ENCODE data around the gene RNF111.
"Not testable (repeated sequence)": the region's sequence is repeated elsewhere in the genome, so short reads cannot be mapped to it uniquely, and the experiment has no call there.

Gene RNF111

DNA sequence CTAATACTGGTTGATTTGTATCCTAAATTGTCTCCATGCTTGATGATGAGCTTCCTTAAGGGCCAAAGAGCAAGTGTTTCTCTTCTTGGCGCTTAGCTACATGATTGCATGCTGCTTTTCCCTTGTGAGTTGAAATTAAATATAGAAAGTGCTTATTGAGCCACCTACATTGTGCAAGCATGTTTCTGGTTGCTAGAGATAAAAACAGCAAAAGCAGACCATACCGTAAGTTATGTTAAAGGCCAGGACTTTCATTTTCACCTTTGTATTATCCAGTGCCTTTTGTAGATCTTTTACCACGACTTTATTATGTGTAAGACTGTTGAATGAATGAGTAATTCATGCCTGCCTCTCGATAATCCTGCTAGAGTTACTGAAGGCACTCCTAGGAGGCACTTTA, 75.6 kb downstream of the RNF111 start:
- DNase-seq = no peak

DNA sequence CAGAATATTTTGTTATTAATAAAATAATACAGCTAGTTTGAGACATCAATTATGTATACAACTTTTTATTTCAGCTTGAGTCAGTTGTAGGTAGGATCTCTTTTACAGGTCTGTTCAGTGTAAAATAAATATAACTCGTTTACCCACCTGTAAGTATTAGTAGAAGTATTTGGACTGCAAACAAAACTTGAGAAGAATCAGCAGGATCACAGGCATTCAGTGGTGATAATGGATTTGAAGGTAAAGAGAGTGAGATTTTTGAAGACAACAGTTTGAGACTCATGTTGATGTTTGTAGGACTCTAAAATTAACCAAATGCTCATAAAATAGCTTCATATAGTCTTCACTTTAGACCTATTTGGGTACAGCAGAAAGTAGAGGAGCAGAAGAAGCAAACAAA, 82.0 kb downstream of the RNF111 start:
- DNase-seq = no peak

DNA sequence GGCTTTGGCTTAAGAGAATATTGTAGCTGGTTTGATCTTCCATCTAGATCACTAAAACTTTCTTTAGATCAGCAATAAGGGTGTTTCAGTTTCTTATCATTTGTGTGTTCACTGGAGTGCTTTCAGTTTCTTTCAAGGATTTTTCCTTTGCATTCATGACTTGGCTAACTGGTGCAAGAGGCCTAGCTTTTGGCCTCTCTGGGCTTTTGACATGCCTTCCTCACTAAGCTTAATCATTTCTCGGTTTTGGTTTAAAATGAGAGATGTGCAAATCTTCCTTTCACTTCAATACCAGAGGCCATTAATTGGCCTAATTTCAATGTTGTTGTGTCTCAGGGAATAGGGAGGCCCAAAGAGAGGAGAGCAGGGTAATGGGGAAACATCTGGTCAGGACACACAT, 87.1 kb downstream of the RNF111 start:
- DNase-seq = no peak

DNA sequence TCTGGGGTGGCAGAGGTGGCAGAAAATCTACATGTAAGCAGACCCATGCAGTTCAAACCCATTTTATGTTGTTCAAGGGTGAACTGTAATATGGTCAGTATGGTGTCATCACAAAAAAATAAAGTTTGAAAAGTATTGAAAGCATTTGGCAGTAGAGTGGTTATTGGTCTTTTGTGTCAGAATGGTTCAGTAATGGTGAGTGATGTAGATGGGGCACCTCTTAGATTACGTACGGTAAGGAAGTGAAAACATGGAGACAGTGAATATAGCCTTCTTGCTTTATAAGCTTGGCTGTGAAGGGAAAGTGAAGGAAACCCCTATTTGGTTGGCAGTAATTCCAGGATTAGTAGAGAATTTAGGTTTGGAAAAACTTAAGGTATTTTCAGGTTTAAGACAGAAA, 100.3 kb downstream of the RNF111 start:
- DNase-seq = no peak

DNA sequence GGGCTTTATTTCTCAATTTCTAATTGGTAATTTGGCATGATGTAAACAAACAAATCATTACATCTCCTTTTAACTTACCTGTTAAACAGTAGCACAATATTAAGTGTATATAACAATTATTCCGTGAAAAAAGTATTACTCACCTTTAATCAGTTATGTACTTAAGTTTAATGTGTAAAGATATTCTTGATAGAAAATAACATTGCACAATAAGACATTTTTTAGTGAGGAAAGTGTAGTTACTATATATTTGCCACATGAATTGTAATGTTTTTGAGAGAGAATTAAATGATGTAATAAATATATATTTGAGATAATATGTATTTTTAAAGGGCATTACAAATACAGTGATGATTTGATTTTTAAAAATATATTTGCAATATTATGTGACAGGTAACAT, 106.6 kb downstream of the RNF111 start:
- DNase-seq = no peak

DNA sequence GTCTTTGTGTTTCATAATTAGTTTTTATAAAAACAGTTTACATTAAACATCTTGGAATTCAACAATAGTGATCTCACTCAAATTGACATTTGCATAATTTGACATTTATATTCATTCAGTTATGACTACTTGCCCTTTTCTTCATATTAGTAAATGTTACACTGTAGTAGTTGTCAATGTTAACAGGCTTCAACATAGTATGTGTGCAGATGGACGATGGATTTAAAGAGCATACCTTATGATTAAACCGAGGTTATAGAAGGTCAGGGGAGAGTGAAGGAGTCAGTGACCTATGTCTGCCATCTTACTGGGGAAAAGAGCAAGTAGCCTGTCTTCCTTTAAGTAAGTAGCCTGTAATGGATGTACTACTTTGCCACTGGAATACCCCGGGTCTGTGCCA, 109.0 kb downstream of the RNF111 start:
- DNase-seq = no peak

DNA sequence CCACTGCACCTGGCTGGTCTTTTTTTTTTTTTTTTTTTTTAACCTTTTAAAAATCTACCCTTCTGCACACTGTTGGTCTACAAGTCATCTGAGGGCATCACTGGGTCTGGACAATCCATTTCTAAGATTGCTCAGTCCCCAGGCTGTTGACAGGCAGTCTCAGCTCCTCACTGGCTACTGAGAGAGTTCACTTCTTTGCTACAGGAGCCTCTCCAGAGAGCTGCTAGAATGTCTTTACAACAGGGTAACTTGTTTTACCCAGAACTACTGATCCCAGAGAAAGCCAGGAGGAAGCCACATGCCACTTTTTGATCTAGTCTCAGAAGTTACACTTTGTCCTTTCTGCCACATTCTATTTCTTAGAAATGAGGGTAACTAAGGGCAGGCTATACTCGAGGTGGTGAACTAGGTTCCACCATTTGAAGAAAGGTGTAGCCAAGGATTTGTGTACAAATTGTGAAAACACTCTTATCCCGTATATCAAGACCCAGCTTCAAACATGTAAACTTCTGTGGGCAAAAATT, 111.8 kb downstream of the RNF111 start:
- no peak for DNase-seq

DNA sequence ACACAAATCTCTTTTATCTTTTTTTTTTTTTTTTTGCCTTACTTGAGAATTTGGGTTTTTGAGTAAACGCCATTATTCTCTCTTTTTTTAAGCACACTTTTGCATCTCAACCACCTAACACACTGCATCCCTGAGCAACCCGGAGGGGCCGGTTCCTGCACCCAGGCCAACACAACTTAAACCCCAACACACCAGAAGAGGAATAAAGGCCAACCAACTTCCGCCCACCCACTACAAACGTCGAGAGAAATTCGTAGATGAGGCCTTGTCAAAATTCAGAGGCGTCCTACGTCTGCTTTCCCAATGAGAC, 117.1 kb downstream of the RNF111 start:
- DNase-seq = peak; percentile 3

DNA sequence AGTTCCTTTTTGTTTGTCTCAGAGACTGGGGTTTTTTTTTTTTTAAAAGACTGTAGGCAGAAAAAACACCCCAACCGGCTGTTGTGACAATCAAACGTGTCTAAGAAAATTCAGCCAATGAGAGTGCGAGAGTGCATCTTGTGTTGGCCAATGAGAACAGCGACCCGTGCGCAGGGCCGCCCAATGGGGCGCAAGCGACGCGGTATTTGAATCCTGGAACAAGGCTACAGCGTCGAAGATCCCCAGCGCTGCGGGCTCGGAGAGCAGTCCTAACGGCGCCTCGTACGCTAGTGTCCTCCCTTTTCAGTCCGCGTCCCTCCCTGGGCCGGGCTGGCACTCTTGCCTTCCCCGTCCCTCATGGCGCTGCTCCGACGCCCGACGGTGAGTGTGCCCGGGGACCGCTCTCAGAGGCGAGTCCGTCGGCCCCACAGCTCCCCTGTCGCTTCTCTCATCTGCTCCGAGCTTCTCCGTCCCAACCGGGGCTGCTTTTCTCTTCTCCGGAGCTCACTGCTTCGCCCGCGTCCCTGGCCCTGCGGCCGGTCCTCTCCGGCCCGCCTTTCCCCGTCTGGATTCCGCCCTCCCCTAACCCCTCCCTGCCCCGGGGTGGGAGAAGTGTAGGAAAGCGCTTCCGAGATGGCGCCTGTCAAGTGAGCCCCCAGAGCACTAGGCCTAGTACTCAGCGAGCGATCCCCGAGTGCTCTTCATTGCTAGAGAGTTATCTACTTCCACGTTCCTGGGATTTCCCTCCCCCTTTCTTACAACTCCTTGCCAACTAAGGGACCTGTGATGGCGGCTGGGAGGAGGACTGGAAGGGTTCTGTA, 117.7 kb downstream of the RNF111 start, which contains the start of gene CCNB2:
CCNB2 (plus strand) TSS at position 235 of the 821 bp plus-strand sequence; CDS start at position 358, 123 bp downstream.
- peak; percentile 66 for DNase-seq

DNA sequence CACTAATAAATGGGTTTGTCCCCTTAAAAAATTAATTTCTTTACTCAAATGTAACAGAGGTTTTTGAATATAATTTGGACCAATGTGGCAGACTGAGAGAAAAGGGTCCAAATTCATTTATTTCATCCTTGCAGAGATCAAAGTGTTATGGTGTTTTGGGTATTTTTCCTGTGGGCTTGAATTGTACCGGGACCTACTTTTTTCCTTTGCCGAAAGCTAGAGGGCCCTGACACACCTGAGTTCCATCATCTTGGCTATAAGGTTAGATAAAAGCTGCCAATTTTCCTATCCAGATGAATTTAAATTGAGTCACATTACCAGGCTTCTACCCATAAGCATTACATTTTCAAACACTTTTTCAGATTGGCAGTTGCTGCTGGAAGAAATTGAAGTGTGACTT, 118.4 kb downstream of the RNF111 start:
- no peak for DNase-seq

DNA sequence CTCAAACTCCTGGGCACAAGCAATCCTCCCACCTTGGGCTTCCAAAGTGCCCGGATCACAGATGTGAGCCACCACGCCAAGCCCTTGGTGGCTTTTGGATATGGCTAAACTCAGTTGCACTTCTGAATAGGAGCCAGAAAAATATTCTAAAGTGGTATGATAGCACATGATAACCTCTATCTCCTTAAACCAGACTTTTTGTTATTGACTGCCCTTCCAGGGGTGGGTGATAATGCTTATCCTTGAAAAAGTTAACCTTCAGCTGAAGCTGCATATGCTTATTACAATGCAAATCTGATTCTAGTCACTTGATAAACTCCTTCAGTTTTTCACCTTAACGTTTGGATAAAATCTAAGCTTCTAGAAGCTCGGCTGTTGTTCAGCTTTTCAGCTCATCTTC, 123.8 kb downstream of the RNF111 start:
- no peak for DNase-seq

DNA sequence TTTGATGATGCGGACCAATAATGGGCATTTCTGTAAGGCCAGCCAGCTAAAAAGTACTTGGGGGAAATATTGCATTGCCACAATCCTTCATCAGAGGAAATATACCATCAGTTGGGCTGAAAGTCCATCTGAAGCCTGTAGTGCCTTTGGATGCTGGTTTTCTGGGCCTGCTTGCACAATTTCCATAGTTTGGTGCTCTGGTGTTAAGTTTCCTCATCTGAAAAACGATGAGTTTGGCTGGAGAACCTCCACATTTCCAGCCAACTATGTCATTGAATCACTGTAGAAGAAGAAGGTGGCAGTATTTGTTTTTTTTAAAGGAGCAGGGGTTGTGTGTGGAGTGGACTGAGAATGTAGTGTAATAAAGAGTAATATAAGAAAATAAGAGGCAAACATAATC, 127.6 kb downstream of the RNF111 start:
- no peak for DNase-seq

DNA sequence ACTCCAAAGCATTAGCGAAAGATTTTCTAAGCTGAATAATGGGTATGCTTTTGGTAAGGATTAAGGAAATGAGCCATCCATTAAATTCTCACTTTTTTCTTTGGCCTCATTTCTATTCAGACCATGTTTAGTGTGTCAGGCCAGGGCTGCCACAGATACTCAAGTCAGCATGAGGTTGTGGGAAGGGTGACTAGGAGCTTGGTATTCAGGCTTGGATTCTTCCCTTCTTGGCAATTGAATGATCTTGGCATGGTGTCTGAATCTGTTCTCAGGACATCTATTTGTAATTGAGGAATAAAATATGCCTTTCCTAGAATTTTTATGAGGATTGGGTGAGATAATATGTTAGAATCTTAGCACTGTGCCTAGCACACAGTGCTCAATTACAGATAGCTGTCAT, 128.7 kb downstream of the RNF111 start:
- DNase-seq = no peak

DNA sequence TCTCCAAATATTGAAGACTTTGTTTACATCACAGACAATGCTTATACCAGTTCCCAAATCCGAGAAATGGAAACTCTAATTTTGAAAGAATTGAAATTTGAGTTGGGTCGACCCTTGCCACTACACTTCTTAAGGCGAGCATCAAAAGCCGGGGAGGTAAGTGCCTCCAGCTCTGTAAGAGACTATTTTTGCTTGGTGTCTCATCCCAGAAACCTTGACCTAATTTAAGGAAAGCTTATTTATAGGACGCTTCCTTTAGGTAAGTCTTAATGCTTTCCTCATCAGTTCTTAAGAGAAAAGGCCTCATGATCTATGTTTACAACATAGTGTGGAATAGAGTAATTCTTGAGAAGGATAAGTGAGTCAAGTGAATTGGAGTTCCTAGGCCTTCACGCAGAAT, 129.3 kb downstream of the RNF111 start:
- DNase-seq = no peak

DNA sequence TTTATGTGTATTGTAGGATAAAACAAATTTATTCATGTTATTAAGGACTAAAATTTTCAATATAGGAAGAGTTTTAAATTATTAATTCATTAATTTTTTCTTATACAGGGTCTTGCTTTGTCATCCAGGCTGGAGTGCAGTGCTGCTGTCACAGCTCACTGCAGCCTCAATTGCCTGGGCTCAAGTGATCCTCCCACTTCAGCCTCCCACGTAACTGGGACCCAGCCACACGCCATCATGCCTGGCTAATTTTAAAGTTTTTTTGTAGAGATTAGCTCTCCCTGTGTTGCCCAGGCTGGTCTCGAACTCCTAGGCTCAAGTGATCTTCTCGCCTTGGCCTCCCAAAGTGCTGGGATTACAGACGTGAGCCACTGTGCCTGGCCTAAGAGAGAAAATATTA, 132.2 kb downstream of the RNF111 start:
- no peak for DNase-seq

DNA sequence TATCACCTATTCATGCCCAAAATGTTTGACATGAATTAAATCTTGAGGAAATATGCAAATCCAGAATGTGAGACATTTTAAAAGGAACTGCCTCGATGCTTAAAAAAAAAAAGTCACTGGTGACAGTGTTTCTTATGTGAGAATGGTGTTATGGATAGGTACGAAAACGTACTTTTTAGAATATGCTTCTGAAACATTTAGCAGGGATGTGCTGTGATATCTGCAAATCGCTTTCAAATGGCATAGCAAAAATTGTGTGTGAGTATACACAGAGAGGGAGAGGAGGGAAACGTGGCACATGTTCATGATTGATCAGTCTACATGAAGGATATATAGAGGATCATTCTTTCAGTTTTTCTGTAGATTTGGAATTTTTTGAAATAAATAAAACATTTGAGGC, 133.5 kb downstream of the RNF111 start:
- no peak for DNase-seq

DNA sequence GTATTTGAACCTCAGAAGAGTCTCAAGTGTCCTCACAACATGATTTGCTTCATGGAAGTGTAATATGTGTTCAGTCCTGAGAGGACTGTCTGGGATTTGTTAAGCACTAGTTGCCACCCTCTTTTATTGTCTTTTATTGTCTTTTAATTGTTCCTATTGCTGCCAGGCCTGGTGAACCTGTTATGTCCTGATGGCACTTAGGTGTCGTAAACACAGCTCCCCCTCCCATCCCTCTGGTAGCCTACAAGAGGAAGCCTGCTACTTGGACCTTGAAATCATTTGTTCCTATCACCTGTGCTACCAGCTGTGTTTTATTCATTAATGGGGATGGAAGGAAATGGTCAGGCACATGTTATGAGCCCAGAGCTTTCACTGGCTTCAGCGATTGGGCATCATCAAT, 136.8 kb downstream of the RNF111 start:
- no peak for DNase-seq

DNA sequence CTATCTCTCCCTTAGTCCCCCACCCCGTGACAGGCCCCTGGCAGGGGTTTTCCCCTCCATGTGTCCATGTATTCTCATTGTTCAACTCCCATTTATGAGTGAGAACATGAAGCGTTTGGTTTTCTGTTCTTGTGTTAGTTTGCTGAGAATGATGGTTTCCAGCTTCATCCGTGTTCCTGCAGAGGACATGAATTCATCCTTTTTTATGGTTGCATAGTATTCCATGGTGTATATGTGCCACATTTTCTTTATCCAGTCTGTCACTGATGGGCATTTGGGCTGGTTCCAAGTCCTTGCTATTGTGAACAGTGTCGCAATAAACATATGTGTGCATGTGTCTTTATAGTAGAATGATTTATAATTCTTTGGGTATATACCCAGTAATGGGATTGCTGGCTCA, 138.2 kb downstream of the RNF111 start:
- DNase-seq = not testable (repeated sequence)

DNA sequence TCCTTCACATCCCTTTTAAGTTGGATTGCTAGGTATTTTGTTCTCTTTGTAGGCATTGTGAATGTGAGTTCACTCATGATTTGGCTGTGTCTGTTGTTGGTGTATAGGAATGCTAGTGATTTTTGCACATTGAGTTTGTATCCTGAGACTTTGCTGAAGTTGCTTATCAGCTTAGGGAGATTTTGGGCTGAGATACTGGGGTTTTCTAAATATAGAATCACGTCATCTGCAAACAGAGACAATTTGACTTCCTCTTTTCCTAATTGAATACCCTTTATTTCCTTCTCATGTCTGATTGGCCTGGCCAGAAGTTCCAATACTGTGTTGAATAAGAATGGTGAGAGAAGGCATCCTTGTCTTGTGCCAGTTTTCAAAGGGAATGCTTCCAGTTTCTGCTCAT, 139.8 kb downstream of the RNF111 start:
- DNase-seq = not testable (repeated sequence)

DNA sequence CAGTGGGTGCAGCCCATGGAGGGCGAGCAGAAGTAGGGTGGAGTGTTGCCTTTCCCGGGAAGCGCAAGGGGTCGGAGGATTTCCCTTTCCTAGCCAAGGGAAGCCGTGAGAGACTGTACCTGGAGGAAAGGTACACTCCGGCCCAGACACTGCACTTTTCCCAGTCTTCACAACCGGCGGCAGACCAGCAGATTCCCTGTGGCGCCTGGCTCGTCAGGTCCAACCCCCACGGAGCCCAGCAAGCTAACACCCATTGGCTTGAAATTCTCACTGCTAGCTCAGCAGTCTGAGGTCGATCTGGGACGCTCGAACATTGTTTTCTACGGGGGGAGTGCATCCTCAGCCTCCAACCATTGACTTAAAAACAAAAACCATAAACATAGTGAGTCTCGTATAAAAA, 144.0 kb downstream of the RNF111 start:
- DNase-seq = no peak

DNA sequence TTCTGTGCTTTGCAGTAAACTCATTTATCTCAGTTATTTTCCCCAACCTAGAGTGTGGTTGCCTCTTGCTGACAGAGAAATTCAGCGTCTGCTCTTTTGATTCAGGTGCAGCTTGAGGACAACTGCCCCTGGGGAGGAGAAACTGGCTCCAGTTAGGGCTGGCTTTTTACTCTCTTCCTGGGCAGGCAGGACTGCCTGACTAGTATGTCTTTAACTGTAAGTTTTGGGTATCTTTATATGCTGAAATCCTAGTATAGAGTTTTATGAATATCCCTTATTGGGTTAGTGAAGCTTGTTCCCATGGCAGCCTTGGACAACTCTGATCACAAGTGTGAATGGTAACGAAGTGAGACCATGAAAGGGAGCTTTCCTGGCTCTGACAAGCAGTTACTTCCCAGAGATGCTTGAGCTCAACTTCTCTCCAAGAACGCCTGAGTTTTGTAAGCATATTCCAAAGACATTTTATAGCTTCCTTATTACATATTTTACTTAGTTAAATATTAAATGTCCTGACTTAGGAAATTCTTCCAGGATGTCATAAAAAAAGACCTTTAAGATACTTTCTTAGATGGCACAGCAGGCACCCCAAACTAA, 144.6 kb downstream of the RNF111 start:
- DNase-seq = no peak

DNA sequence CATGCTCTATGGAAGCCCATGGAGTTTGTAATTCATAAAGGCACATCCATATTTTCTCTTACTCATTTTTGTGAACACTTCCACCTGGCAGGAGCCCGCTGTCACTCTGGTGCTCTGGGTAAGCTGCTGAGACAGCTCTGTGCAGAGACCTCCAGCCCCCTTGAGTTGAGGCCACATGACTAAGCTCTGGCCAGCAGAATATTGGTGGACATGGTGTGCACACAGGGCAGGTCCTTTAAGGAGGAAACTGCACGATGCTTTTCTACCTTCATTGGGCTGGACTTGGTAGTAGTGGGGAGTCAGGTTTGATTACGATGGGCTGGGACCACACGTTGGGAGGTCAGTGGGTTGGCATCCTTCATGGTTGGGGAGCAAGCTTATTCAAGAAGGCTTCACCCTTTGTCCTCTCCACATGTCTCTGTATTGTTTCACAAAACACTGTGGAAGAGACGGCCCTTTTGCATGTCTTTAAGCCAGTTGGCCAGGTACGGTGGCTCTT, 146.5 kb downstream of the RNF111 start:
- DNase-seq = no peak

DNA sequence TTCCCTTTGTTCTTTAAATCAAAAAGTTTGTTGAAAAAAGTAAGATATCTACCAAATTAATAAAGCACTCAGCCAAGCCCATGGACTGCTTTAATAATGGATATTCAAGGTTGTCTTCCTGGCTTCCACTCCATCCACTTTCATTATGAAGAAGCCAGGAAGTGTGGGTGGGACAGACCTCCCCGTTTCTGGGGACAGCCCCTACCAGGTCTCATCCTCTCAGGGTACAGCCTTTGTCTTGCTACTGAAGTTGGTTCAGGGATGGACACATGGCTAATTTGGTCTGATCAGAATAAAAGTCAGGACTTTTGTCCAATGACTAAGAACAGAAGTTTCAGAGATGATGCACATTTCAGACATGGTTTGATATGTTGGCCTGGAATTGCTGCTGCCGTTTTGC, 150.1 kb downstream of the RNF111 start:
- DNase-seq = no peak

DNA sequence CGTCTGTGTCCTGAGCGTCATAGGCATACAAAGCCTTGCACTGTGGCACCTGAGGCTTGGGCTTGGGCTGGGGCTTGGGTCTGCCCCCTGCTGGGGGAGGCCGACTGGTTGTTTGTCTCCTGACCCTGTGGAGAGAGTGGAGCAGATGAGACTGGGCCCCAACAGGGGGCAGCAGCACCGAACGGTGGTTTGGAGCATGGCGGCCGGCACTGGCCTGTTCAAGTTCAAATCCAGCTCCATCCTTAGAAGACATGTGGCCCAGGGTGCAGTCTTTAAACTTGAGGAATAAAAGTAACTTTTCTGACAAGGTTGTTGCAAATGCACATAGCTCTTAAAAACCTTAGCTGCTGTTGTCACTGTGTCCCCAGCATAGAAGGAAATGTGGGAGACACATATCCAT, 150.8 kb downstream of the RNF111 start:
- DNase-seq = peak; percentile 40
